ENCODE data around the gene CADM4.
"Not testable (repeated sequence)": the region's sequence is repeated elsewhere in the genome, so short reads cannot be mapped to it uniquely, and the experiment has no call there.

The CADM4 gene

GRCh38 chr19:43664018-43664417, 24.4 kb upstream of the CADM4 start:
- DNase-seq (ENCODE audit: low read depth in 3 of 3, low spot score in 1 of 3) = no peak

GRCh38 chr19:43662487-43662886, 22.8 kb upstream of the CADM4 start:
- DNase-seq (ENCODE audit: low read depth in 3 of 3, low spot score in 1 of 3) = no peak

GRCh38 chr19:43660971-43661360, 21.3 kb upstream of the CADM4 start:
- no peak for DNase-seq (ENCODE audit: low read depth in 3 of 3, low spot score in 1 of 3)

GRCh38 chr19:43660301-43660970, 20.8 kb upstream of the CADM4 start:
- no peak for DNase-seq (ENCODE audit: low read depth in 3 of 3, low spot score in 1 of 3)

GRCh38 chr19:43658494-43658893, 18.8 kb upstream of the CADM4 start:
- DNase-seq (ENCODE audit: low read depth in 3 of 3, low spot score in 1 of 3) = no peak

GRCh38 chr19:43658001-43658400, 18.4 kb upstream of the CADM4 start:
- no peak for DNase-seq (ENCODE audit: low read depth in 3 of 3, low spot score in 1 of 3)

- DNase-seq (ENCODE audit: low read depth in 3 of 3, low spot score in 1 of 3) = no peak
Measured at GRCh38 chr19:43656436-43656835, 16.8 kb upstream of the CADM4 start.

- DNase-seq (ENCODE audit: low read depth in 3 of 3, low spot score in 1 of 3) = no peak
Measured at GRCh38 chr19:43652546-43652874, 12.9 kb upstream of the CADM4 start.

- no peak for DNase-seq (ENCODE audit: low read depth in 3 of 3, low spot score in 1 of 3)
Measured at GRCh38 chr19:43651758-43652545, 12.3 kb upstream of the CADM4 start.

- not testable (repeated sequence) for DNase-seq (ENCODE audit: low read depth in 3 of 3, low spot score in 1 of 3)
Measured at GRCh38 chr19:43650276-43650675, 10.6 kb upstream of the CADM4 start.

- DNase-seq (ENCODE audit: low read depth in 3 of 3, low spot score in 1 of 3) = no peak
Measured at GRCh38 chr19:43649514-43649913, 9.9 kb upstream of the CADM4 start.

- DNase-seq (ENCODE audit: low read depth in 3 of 3, low spot score in 1 of 3) = no peak
Measured at GRCh38 chr19:43648633-43649032, 9.0 kb upstream of the CADM4 start.

- no peak for DNase-seq (ENCODE audit: low read depth in 3 of 3, low spot score in 1 of 3)
Measured at GRCh38 chr19:43644181-43644580, 4.5 kb upstream of the CADM4 start.

GRCh38 chr19:43643326-43643725, 3.7 kb upstream of the CADM4 start:
- DNase-seq (ENCODE audit: low read depth in 3 of 3, low spot score in 1 of 3) = no peak

GRCh38 chr19:43642531-43642930, 2.9 kb upstream of the CADM4 start:
- DNase-seq (ENCODE audit: low read depth in 3 of 3, low spot score in 1 of 3) = no peak

- no peak for DNase-seq (ENCODE audit: low read depth in 3 of 3, low spot score in 1 of 3)
Measured at GRCh38 chr19:43641333-43641732, 1.7 kb upstream of the CADM4 start.

GRCh38 chr19:43640424-43640757, 741 bp upstream of the CADM4 start:
- no peak for DNase-seq (ENCODE audit: low read depth in 3 of 3, low spot score in 1 of 3)

- DNase-seq (ENCODE audit: low read depth in 3 of 3, low spot score in 1 of 3) = no peak
Measured at GRCh38 chr19:43638995-43639518, 593 bp downstream of the CADM4 start.

GRCh38 chr19:43638214-43638994, 1.2 kb downstream of the CADM4 start:
- no peak for DNase-seq (ENCODE audit: low read depth in 3 of 3, low spot score in 1 of 3)

- DNase-seq (ENCODE audit: low read depth in 3 of 3, low spot score in 1 of 3) = no peak
Measured at GRCh38 chr19:43636121-43636683, 3.4 kb downstream of the CADM4 start.

GRCh38 chr19:43635561-43635940, 4.1 kb downstream of the CADM4 start:
- DNase-seq (ENCODE audit: low read depth in 3 of 3, low spot score in 1 of 3) = not testable (repeated sequence)
